HG03354 (cell line): ENCODE data around the gene CHD5.

ENCODE experiments used
- ATAC-seq: cut with Tn5 transposase; IDR thresholded peaks from one replicate; pipeline ENCODE4 v1.9.1; 2021; ENCODE audit warnings: mild to moderate bottlenecking; ENCODE audit not compliant: unreplicated experiment, poor library complexity, severe bottlenecking

CHD5 gene

DNA sequence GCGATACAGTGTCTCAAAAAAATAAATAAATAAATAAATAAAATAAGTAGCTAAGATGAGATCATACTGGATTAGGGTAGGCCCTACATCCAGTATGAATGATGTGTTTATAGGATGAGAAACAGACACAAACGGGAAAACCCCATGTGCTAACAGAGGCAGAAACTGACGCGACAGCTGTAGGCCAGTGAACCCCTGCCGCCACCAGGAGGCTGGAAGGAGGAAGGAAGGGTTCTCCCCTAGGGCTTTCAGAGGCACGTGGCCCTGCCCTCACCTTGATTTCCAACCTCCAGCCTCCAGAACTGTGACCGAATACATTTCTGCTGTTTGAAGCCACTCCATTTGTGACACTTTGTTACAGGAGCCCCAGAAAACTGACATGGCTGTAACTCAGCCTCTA lies 38.5 kb downstream of the CHD5 start:
- no peak for ATAC-seq

GRCh38 chr1:6140413-6140812 lies 39.7 kb downstream of the CHD5 start:
- no peak for ATAC-seq

- no peak for ATAC-seq
Observed at GRCh38 chr1:6137758-6138157, 42.4 kb downstream of the CHD5 start.

- no peak for ATAC-seq
Observed at GRCh38 chr1:6136516-6137220, 43.5 kb downstream of the CHD5 start.

DNA sequence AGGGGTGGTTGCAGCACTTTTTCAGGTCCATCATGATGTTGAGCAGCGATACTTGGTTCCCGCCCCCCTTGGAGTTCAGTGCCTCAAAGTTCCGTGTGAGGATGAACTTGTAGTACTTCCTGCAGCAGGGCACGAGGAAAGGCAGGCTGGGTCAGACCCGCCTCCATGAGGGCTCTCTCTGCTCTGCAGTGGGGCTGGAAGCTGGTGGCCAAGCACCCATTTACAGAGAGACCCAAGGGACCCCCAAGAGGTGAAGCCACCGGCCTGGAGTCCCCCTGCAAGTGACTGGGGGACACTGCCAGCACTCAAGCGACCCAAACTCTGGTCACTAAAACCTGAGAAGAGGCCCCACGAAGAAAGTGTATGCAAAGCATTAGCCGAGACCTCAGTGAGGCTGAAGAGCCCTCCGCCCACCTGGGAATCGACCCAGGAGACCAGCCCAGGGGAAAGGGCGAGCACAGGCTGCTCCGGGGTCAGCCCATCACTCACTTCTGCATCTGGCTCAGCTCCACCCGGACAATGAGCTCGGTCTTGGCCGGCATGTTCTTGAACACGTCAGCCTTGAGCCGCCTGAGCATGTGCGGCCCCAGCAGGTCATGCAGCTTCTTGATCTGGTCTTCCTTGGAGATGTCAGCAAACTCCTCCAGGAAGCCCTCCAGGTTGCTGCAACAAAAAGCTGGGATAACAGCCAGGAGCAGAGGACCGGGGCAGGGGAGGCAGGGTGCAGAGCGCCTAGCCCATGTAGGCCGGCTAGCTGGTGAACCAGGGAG lies 45.2 kb downstream of the CHD5 start:
- ATAC-seq: no peak

DNA sequence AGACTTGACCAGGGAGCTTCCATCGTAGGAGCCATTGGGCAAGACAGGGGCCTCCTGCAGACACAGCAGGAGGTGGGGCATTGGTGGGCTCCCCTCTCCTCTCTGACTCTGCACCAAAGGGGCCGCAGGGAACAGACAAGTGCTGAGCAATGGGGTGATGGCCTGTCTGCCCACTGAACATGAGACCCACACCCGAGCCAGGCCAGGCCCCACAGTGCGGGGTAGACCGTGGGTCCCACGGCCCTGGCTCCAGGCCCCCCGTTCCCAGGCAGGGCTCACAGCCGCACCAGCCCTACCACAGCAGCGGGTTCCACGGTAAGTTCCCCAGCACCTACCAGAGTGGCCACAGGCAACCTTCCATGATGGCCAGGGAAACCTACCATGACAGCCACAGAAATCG lies 45.9 kb downstream of the CHD5 start:
- ATAC-seq: no peak

DNA sequence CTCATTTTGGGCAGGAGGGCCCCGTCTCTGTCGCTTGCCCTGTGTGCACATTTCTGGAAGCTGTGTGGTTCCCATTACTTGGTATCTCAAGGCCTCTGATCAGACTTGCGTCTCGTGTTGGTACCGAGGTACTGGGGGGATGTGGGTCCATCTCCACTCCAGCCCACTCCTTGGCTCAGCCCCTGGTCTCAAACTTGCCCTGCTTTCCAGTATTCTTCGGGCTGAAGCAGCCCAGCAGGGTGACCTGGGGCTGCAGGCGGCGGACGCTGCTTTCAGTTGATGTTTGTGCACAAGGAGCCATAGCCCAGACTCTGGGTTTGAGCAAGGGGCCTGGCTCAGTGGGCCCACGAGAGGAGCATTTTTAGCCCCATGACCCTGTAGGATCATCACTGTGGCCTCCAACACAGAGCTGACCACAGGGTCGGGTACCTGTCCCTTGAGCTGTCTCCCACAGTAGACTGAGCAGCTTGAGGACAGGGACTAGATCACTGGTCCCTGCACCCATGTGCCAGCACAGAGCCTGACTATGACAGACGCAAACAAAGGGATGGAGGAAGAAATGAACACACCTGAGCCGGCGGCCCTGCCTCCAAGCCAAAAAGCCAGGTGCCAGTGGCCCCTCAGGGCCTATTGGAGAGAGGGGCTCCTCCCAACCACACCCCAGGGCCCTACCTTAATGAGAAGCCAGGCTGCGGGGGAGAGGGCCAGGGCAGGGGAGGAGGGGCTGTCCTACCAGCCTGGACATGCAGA lies 46.8 kb downstream of the CHD5 start:
- ATAC-seq: no peak

GRCh38 chr1:6131561-6131960 lies 48.6 kb downstream of the CHD5 start:
- ATAC-seq: no peak

DNA sequence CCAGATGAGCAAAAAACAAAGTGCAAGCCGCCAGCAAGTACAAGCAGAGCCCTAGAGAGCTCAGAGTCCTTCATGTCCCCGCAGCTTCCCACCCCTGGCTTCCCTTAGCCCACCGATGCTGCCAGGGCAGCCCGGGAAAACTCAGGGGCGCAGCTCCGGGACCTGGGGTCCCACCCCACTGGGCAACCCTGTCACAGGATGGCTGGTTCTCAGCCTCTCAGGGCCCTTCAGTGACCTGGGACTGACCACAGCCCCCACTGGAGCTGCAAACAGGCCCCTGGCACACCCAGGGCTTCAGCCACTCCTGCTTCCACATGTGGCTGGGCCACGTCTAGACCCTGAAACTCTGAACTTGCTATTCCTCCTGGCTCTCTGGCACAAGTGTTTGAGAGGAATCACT lies 49.5 kb downstream of the CHD5 start:
- ATAC-seq: no peak

GRCh38 chr1:6130036-6130435 lies 50.1 kb downstream of the CHD5 start:
- ATAC-seq: no peak

DNA sequence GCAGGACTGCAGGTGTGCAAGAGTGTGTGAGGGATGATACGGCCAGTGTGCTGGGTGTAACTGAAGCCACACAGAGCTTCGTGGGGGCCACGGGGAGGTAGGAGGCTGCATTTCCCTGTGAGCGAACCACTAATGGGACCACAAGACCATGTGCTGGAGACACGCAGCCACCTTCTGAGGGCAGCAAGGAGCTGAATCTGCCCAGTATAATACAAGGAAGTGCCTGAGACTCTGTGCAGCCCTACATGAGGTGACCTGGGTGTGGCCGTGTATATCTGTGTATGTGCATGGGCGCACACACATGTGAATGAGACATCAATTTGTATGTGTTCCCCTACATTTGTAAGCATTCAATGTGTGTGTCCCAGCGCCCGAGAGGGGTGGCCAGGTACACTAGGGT lies 50.8 kb downstream of the CHD5 start:
- no peak for ATAC-seq

- ATAC-seq: no peak
Observed at GRCh38 chr1:6128276-6129081, 51.6 kb downstream of the CHD5 start.

DNA sequence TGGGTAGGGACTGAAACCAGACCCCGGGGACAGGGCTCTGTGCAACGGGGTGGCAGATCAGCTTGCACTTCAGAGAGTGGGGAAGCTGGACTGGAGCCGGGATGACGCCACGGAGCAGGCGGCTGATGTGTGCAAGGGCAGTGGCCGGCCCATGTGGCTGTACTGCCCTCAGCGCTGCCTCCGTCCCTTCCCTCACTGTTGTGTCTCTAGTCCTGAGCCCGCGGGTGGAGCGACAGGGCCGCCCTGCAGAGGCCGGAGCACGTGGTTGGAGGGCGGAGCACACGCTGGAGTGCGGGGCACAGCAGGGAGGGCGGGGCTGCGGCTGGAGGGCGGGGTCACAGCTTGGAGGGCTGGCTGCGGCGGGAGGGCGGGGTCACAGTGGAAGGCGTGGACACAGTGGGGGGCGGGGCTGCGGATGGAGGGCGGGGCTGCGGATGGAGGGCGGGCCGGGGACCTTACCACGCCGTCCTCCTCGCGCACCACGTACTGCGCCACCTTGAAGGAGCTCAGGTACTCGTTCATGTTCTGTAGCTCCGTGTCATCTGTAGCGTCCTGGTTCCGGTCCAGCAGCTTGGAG lies 52.4 kb downstream of the CHD5 start:
- ATAC-seq: no peak

GRCh38 chr1:6126521-6127067 lies 53.5 kb downstream of the CHD5 start:
- ATAC-seq: no peak

DNA sequence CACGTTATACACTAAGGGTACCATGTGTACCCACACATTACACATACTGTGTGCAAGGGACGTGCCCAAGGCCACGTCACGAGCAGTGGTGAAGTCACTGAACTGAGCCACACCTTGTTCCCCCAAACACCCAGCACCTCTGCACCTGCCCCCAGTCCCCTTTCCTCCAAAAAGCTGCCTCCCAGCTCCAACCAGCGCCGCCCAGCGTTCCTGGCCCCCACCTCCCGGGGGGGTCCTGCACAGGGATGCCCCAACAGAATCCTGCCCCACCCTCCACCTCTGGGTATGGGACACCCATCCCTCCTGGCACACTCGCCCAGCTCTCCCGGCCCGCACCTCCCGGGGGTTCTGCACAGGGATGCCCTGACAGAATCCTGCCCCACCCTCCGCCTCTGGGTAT lies 54.1 kb downstream of the CHD5 start:
- no peak for ATAC-seq

GRCh38 chr1:6125366-6125765 lies 54.8 kb downstream of the CHD5 start:
- no peak for ATAC-seq

DNA sequence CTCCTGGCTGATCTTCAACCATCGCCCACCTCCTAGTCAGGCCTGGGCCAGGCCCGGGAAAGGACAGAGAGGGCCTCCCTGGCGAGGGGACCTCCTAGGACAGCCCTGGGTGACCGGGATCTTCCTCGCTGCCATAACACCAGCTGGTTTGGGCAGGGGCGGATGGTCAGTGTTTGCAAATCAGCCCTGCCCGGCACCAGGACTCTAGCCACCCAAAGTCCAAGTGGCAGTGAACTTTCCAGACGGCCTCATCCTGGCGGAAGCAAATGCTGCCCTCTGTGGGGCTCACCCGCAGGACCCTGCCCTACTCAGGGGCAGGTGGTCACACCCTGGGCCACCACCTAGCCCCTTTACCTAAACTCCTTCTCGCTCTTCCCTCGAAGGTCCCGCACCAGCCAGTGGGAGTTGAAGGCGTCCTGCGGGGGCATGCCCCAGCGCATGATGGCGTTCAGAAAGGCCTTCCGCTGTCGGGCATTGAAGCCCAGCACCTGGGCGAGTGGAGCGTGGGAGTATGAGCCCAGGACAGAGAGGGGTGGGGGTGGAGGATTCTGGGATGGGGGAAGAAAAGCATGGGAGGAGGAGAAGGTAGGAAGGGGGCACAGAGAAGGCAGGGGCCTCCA lies 55.3 kb downstream of the CHD5 start:
- ATAC-seq: no peak

GRCh38 chr1:6124341-6124740 lies 55.8 kb downstream of the CHD5 start:
- ATAC-seq: no peak

DNA sequence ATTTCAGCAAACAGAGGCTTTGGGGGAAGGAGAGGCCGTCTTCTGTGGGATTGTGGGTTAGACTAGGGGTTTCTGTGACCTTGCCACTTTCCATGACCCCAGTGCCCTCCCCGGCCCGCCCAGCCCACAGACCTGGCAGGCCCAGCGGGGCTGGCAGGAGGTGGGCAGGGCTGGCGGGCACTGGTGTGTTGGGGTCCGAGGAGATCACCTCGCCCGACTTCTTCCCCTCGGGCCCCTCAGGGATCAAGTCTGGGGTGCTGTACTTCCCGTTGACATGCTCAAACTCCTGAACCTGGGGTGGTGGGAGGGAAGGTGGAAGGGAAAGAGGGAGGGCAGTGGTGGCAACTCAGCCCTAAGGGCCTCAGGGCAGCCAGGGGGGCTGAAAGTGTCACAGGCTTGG lies 56.3 kb downstream of the CHD5 start:
- ATAC-seq: no peak
